Esophagus squamous epithelium (tissue), 5 donors: Measurements from ENCODE around the gene SLC9A1. TPM values are rescaled to one million over a fixed set of nuclear protein-coding genes. Genes with fewer than 3 reads are reported as not detected.

Source experiments
- DNase-seq: peaks from one replicate; lab custom pipeline; 2025; lab: John Stamatoyannopoulos, UW
- H3K27ac ChIP-seq, 4 donors: fragments of 200-600 bp; sonication (generic); one replicate each; pipeline ENCODE4 v1.5.1; 2016 to 2019; ENCODE audit warnings: mild to moderate bottlenecking in 1 of 4
- H3K27me3 ChIP-seq, 4 donors: fragments of 200-600 bp; sonication (generic); 1 replicate in 3 of 4; 2 replicates in 1 of 4; pipeline versions ENCODE4 v1.5.1 to v1.6.0; 2017 to 2021; ENCODE audit warnings: antibody characterized with exemption in 1 of 4
- H3K36me3 ChIP-seq, 3 donors: fragments of 200-600 bp; sonication (generic); one replicate each; pipeline ENCODE4 v1.5.1; 2016 to 2019
- H3K4me1 ChIP-seq, 3 donors: fragments of 200-600 bp; sonication (generic); one replicate each; pipeline ENCODE4 v1.5.1; 2017 to 2019
- H3K4me3 ChIP-seq, 4 donors: fragments of 200-600 bp; sonication (generic); 1 replicate in 3 of 4; 2 replicates in 1 of 4; pipeline ENCODE4 v1.5.1; 2016 to 2019; ENCODE audit warnings: mild to moderate bottlenecking in 2 of 4, moderate library complexity in 1 of 4
- H3K9me3 ChIP-seq, 3 donors: fragments of 200-600 bp; sonication (generic); one replicate each; pipeline ENCODE4 v1.5.1; 2016 to 2019
- CTCF ChIP-seq, 6 experiments: fragments of 450-650 bp in 4 of 6; fragments of 200-600 bp in 2 of 6; sonication (generic) in 2 of 6; IDR thresholded peaks; one replicate each; pipeline ENCODE4 v1.5.1; 2016 to 2019; ENCODE audit warnings: antibody characterized with exemption in 6 of 6, mild to moderate bottlenecking in 4 of 6, moderate library complexity in 4 of 6
- POLR2A ChIP-seq, 4 donors: fragments of 450-650 bp; IDR thresholded peaks; one replicate each; pipeline ENCODE4 v1.6.1; 2017; ENCODE audit warnings: antibody characterized with exemption in 4 of 4, mild to moderate bottlenecking in 4 of 4, moderate library complexity in 3 of 4
- WGBS, 2 donors: methylation state at CpG; one replicate each; pipeline ENCODE4 v1.1.5; 2018; 5-methylcytosine and 5-hydroxymethylcytosine counted together
- intact Hi-C: fragments of 100-400 bp; cut with DNase I; formaldehyde crosslinking; loops from one replicate; pipeline ENCODE4 v1.15.0; 2022
- total RNA-seq, 4 donors: library from RNA; depleted of rRNA; stranded (reverse); fragments of >200 nt; gene quantifications; one replicate each; pipeline ENCODE4 v1.1.0, GENCODE V29; 2016
- donor health status: DM: yes; HTN: yes; CAD: no.

SLC9A1 gene
- total RNA-seq, 4 donors from 2014 or later, result 11.4 to 18.8 (median 16.6) TPM

GRCh38 chr1:27135541-27136235, 19.2 kb downstream of the SLC9A1 start:
- TF ChIP-seq POLR2A (IDR thresholded peaks at IDR 0.05), result no peak
- no peak for TF ChIP-seq CTCF (IDR thresholded peaks at IDR 0.05)
- DNase-seq, result no peak
- 50 to 56% methylated on average over 3 of the region's 5 CpGs for WGBS, 2 donors
- Histone ChIP-seq H3K4me3 (no peak overlapping the region), H3K9me3 (no peaks in the 10 kb centered on the region), H3K27me3 (no peaks in the 10 kb centered on the region), H3K4me1 (peaks cover 34 to 56% (median 38%) of the 10 kb centered on the region in 3 donors), H3K36me3 (peaks cover 0 to 12% (median 0%) of the 10 kb centered on the region in 3 donors), H3K27ac (peak overlapping the region in 2 of 4 donors; percentile 73 to 85)
- intact Hi-C loops, result no loop called here

- no peak for DNase-seq
- intact Hi-C loops, result no loop called here
- no peaks in the 10 kb centered on the region for H3K9me3 ChIP-seq
- no peaks in the 10 kb centered on the region for H3K27me3 ChIP-seq
- no peak overlapping the region for H3K4me3 ChIP-seq
- H3K36me3 ChIP-seq, result peaks cover 0 to 16% (median 0%) of the 10 kb centered on the region in 3 donors
- H3K4me1 ChIP-seq, result peaks cover 29 to 46% (median 31%) of the 10 kb centered on the region in 3 donors
- H3K27ac ChIP-seq, result no peak overlapping the region
- TF ChIP-seq CTCF (IDR thresholded peaks at IDR 0.05) (no peak), POLR2A (IDR thresholded peaks at IDR 0.05) (no peak)
- WGBS, 2 donors, result 82 to 90% methylated on average over 6 of the region's 6 CpGs
Measured at GRCh38 chr1:27133991-27134390, 20.9 kb downstream of the SLC9A1 start.

- Histone ChIP-seq H3K27me3 (no peaks in the 10 kb centered on the region), H3K9me3 (no peaks in the 10 kb centered on the region), H3K27ac (peak overlapping the region in 1 of 4 donors; percentile 5), H3K4me1 (peaks cover 23 to 37% (median 23%) of the 10 kb centered on the region in 3 donors), H3K36me3 (peaks cover 0 to 24% (median 0%) of the 10 kb centered on the region in 3 donors), H3K4me3 (no peak overlapping the region)
- WGBS, 2 donors, result 75 to 76% methylated on average over 4 of the region's 5 CpGs
- no peak for DNase-seq
- TF ChIP-seq POLR2A (IDR thresholded peaks at IDR 0.05), result no peak
- TF ChIP-seq CTCF (IDR thresholded peaks at IDR 0.05), result no peak
- intact Hi-C loops, result no loop called here
Measured at GRCh38 chr1:27133158-27133557, 21.8 kb downstream of the SLC9A1 start.

GRCh38 chr1:27132624-27133023, 22.3 kb downstream of the SLC9A1 start:
- Histone ChIP-seq H3K36me3 (peaks cover 0 to 30% (median 0%) of the 10 kb centered on the region in 3 donors), H3K27ac (no peak overlapping the region), H3K27me3 (no peaks in the 10 kb centered on the region), H3K4me1 (peaks cover 17 to 32% (median 18%) of the 10 kb centered on the region in 3 donors), H3K9me3 (no peaks in the 10 kb centered on the region), H3K4me3 (no peak overlapping the region)
- 82% methylated on average over 6 of the region's 7 CpGs; no CpG with 5 or more reads in 1 of the 2 donors for WGBS, 2 donors
- intact Hi-C loops, result no loop called here
- TF ChIP-seq POLR2A (IDR thresholded peaks at IDR 0.05) (no peak), CTCF (IDR thresholded peaks at IDR 0.05) (no peak)
- no peak for DNase-seq

GRCh38 chr1:27132147-27132546, 22.8 kb downstream of the SLC9A1 start:
- Histone ChIP-seq H3K27me3 (no peaks in the 10 kb centered on the region), H3K4me3 (no peak overlapping the region), H3K27ac (no peak overlapping the region), H3K4me1 (peaks cover 13 to 30% (median 13%) of the 10 kb centered on the region in 3 donors), H3K36me3 (peaks cover 0 to 34% (median 0%) of the 10 kb centered on the region in 3 donors), H3K9me3 (no peaks in the 10 kb centered on the region)
- DNase-seq, result no peak
- WGBS, 2 donors, result 74 to 85% methylated on average over 4 of the region's 4 CpGs
- no peak for TF ChIP-seq CTCF (IDR thresholded peaks at IDR 0.05)
- TF ChIP-seq POLR2A (IDR thresholded peaks at IDR 0.05), result no peak
- intact Hi-C loops, result no loop called here
